K562 (cell line): ENCODE measurements around the gene NRN1L. TPM values are rescaled to one million over a fixed set of nuclear protein-coding genes. Genes with fewer than 3 reads are reported as not detected.
A peak's percentile ranks its signal among the peaks of the same experiment; 100 is the strongest.

Experiments used
- ARID2 ChIP-seq: fragments of 450-650 bp; IDR thresholded peaks from 2 replicates; pipeline ENCODE4 v1.6.1; 2017; ENCODE audit warnings: antibody characterized with exemption, mild to moderate bottlenecking
- ELK3 ChIP-seq: fragments of 450-650 bp; formaldehyde crosslinking; IDR thresholded peaks from 2 replicates; pipeline ENCODE4 v1.4.0; 2020; ENCODE audit warnings: mild to moderate bottlenecking
- EWSR1 ChIP-seq: fragments of 450-650 bp; IDR thresholded peaks from 2 replicates; pipeline ENCODE4 v1.6.1; 2018; ENCODE audit warnings: borderline replicate concordance, mild to moderate bottlenecking, low read depth, moderate library complexity; ENCODE audit not compliant: partially characterized antibody
- FOXJ2 ChIP-seq: fragments of 200-800 bp; sonication (Bioruptor generic); IDR thresholded peaks from 2 replicates; pipeline ENCODE4 v1.6.1; 2016; ENCODE audit warnings: missing genetic modification characterization, missing compliant biosample characterization
- KDM1A ChIP-seq, 2 experiments: fragments of 450-650 bp; IDR thresholded peaks; 2 replicates each; pipeline ENCODE4 v1.6.1; 2016; ENCODE audit warnings: mild to moderate bottlenecking in 2 of 2
- MTA2 ChIP-seq: fragments of 450-650 bp; IDR thresholded peaks from 2 replicates; pipeline ENCODE4 v1.6.1; 2016; ENCODE audit warnings: low read depth
- MTF1 ChIP-seq: fragments of 250-450 bp; sonication (Bioruptor Pico); IDR thresholded peaks from 2 replicates; pipeline ENCODE4 v1.9.0; 2021; ENCODE audit warnings: moderate library complexity, mild to moderate bottlenecking, inconsistent platforms, borderline replicate concordance
- NR3C1 ChIP-seq: sonication (generic); formaldehyde crosslinking; IDR thresholded peaks from 2 replicates; pipeline ENCODE4 v1.8.1; 2022; ENCODE audit warnings: missing genetic modification reagents
- PTBP1 ChIP-seq: fragments of 200-400 bp; formaldehyde crosslinking; IDR thresholded peaks from 2 replicates; pipeline ENCODE4 v1.6.1; 2017; ENCODE audit warnings: low read depth, low read length
- RBM39 ChIP-seq: fragments of 200-400 bp; formaldehyde crosslinking; optimal IDR thresholded peaks from 2 replicates; pipeline ENCODE3; 2018; ENCODE audit warnings: low read depth, low read length
- RNF2 ChIP-seq: sonication (generic); IDR thresholded peaks from 2 replicates; pipeline ENCODE4 v1.6.1; 2016
- SIN3B ChIP-seq: fragments of 450-650 bp; IDR thresholded peaks from 2 replicates; pipeline ENCODE4 v1.6.1; 2017; ENCODE audit warnings: low read depth, mild to moderate bottlenecking, moderate library complexity
- TSHZ1 ChIP-seq: fragments of 250-450 bp; sonication (Bioruptor Pico); IDR thresholded peaks from 2 replicates; pipeline ENCODE4 v1.4.0; 2020; ENCODE audit warnings: mild to moderate bottlenecking, moderate library complexity
- ZFX ChIP-seq: sonication (generic); formaldehyde crosslinking; IDR thresholded peaks from 2 replicates; pipeline ENCODE4 v1.8.0; 2022; ENCODE audit warnings: mild to moderate bottlenecking, missing genetic modification reagents, moderate library complexity
- ZNF175 ChIP-seq: fragments of 200-800 bp; sonication (Bioruptor generic); IDR thresholded peaks from 2 replicates; pipeline ENCODE4 v1.6.1; 2016; ENCODE audit warnings: low read depth, mild to moderate bottlenecking, missing genetic modification characterization, missing compliant biosample characterization
- ZNF431 ChIP-seq: sonication (generic); formaldehyde crosslinking; IDR thresholded peaks from 2 replicates; pipeline ENCODE4 v1.8.0; 2022; ENCODE audit warnings: mild to moderate bottlenecking, missing genetic modification reagents
- ZNF589 ChIP-seq: fragments of 200-800 bp; sonication (Bioruptor generic); IDR thresholded peaks from 2 replicates; pipeline ENCODE4 v1.6.1; 2016; ENCODE audit warnings: low read depth, missing genetic modification characterization, missing compliant biosample characterization
- ZNF717 ChIP-seq: fragments of 250-450 bp; sonication (Bioruptor Pico); IDR thresholded peaks from 2 replicates; pipeline ENCODE4 v1.5.0; 2021
- ZNF766 ChIP-seq: fragments of 200-800 bp; sonication (Bioruptor generic); conservative IDR thresholded peaks from 2 replicates; pipeline ENCODE4 v1.6.1; 2016; ENCODE audit warnings: missing genetic modification characterization, missing compliant biosample characterization
- polyA plus RNA-seq, 8 experiments: library from polyadenylated mRNA; depleted of rRNA in 4 of 8; stranded (reverse) in 5 of 8; unstranded in 3 of 8; fragments of >200 nt; fragmentation: Nextera tagmentation in 2 of 8; fragmentation: Illumina TruSeq in 1 of 8; extraction: Ambion mirVana in 2 of 8; extraction: Trizol in 1 of 8; gene quantifications; 2 replicates each; pipeline versions ENCODE4 v1.2.1 to v1.2.3, GENCODE V29; 2011 to 2014; ENCODE audit warnings: inconsistent platforms in 1 of 8, missing spikeins in 1 of 8
- total RNA-seq, 7 experiments: library from RNA; depleted of rRNA in 6 of 7; stranded (reverse); fragments of >200 nt in 6 of 7; fragmentation: Illumina TruSeq in 2 of 7; extraction: Trizol in 2 of 7; gene quantifications; 2 replicates each; pipeline versions ENCODE4 v1.2.1 to v1.2.3, GENCODE V29; 2011 to 2021; ENCODE audit warnings: low replicate concordance in 1 of 7
- TF ChIP-seq, protein P1 (sequence below): fragments of 250-450 bp; sonication (Bioruptor Pico); IDR thresholded peaks from 2 replicates; pipeline ENCODE4 v1.8.0; 2021; ENCODE audit warnings: mild to moderate bottlenecking, moderate library complexity
- TF ChIP-seq, protein P2 (sequence below): sonication (generic); formaldehyde crosslinking; IDR thresholded peaks from 2 replicates; pipeline ENCODE4 v1.8.0; 2022; ENCODE audit warnings: mild to moderate bottlenecking, low read depth, missing genetic modification reagents

Gene NRN1L
- total and polyA plus RNA-seq, 9 of the 15 experiments (the other 6 are each of a cell fraction or from before 2014, with no cell fraction given): 0.22 to 0.86 (median 0.61) TPM; not detected in 5

- TF ChIP-seq TSHZ1 (CRISPR knock-in tag) (peak; percentile 66; the same call in 1 of the 2 replicates), RNF2 (0 out of 2 replicates have a peak, but pooled peaks have one; percentile 23), ZNF589 (CRISPR knock-in tag) (no peak), ZNF766 (CRISPR knock-in tag) (0 out of 2 replicates have a peak, but pooled peaks have one; percentile 59), MTF1 (CRISPR knock-in tag) (no peak), ZNF717 (CRISPR knock-in tag) (no peak), ARID2 (no peak), ZNF431 (CRISPR knock-in tag) (no peak), PTBP1 (0 out of 2 replicates have a peak, but pooled peaks have one; percentile 27), SIN3B (peak; percentile 90), FOXJ2 (tag) (no peak), ZNF175 (CRISPR knock-in tag) (no peak), ZFX (CRISPR knock-in tag) (peak; percentile 90), KDM1A (IDR thresholded peaks at IDR 0.05) (no peak), NR3C1 (CRISPR knock-in tag) (no peak), ELK3 (CRISPR knock-in tag) (no peak; the same call in 1 of the 2 replicates), MTA2 (no peak), RBM39 (no peak), EWSR1 (no peak)
- TF ChIP-seq, protein P1, sequence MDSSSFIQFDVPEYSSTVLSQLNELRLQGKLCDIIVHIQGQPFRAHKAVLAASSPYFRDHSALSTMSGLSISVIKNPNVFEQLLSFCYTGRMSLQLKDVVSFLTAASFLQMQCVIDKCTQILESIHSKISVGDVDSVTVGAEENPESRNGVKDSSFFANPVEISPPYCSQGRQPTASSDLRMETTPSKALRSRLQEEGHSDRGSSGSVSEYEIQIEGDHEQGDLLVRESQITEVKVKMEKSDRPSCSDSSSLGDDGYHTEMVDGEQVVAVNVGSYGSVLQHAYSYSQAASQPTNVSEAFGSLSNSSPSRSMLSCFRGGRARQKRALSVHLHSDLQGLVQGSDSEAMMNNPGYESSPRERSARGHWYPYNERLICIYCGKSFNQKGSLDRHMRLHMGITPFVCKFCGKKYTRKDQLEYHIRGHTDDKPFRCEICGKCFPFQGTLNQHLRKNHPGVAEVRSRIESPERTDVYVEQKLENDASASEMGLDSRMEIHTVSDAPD (CRISPR knock-in tag): no peak
- TF ChIP-seq, protein P2, sequence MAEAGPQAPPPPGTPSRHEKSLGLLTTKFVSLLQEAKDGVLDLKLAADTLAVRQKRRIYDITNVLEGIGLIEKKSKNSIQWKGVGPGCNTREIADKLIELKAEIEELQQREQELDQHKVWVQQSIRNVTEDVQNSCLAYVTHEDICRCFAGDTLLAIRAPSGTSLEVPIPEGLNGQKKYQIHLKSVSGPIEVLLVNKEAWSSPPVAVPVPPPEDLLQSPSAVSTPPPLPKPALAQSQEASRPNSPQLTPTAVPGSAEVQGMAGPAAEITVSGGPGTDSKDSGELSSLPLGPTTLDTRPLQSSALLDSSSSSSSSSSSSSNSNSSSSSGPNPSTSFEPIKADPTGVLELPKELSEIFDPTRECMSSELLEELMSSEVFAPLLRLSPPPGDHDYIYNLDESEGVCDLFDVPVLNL (CRISPR knock-in tag): no peak
These were observed 11.9 kb upstream of the NRN1L start, which contains the start of gene EDC4 (continued) for GRCh38 chr16:67872631-67873434.
